HG02678 (cell line): ENCODE measurements around the gene SMARCB1.
A peak's percentile ranks its signal among the peaks of the same experiment; 100 is the strongest.

Source experiments
- ATAC-seq: cut with Tn5 transposase; IDR thresholded peaks from one replicate; pipeline ENCODE4 v1.9.1; 2021; ENCODE audit warnings: mild to moderate bottlenecking, moderate library complexity; ENCODE audit not compliant: unreplicated experiment

SMARCB1 gene

DNA sequence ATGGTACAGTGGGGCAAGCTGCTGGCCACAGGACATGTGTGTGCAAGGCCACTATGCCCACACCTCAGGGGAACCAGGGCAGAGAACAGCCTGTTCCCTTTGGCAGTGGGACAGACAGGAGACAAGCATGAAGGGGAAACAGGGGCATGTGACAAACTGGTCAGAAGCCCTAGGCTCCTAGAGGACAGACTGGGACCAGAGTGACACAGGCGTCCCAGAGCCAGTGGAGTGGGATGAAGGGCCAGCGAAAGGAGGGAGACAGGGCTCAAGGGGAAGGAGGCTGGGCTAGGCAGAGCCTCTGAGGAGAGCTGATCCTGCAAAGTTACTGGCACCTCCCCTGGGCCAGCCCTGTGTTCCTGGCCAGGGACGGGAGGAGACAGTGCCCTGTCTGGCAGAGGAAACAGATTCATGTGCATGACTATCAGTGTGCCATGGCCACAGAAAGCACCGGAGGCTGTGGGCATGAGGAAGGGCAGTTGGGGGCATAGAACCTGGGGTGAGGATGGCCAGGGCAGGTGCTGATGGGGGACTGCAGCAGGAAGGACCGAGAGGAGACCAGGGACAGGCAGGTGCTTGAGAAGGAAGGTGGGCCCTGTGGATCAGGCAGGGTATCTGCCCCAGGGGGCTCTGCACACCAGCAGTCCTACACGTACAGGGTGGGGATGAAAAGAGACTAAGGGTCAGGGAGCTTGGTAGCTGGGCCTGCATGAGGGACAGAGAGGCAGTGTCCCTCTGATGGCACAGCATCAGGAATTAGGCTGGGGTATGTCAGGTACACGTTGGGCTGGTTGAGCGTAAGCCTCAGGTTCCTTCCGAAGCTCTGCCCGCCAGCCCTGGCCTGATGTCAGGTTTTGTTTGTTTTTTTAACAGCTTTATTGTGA is 42.3 kb downstream of the SMARCB1 start:
- no peak for ATAC-seq

DNA sequence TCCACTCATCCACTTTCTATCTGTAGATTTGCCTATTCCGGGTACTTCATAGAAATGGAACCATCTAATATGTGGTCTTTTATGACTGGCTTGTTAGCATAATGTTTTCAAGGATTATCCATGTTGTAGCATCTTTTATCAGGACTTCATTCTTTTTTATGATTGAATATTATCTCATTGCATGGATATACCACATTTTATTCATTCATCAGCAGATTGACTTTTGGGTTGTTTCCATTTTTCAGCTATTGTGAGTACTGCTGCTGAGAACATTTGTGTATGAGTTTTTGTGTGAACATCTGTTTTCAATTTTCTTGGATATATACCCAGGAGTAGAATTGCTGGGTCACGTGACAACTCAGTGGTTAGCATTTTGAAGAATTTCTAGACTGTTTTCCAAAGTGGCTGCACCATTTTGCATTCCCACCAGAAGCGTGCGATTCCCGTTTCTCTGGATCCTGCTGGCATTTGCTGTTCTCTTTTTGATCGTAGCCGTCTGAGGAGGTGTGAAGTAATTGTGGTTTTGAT is 43.1 kb downstream of the SMARCB1 start:
- ATAC-seq = no peak

DNA sequence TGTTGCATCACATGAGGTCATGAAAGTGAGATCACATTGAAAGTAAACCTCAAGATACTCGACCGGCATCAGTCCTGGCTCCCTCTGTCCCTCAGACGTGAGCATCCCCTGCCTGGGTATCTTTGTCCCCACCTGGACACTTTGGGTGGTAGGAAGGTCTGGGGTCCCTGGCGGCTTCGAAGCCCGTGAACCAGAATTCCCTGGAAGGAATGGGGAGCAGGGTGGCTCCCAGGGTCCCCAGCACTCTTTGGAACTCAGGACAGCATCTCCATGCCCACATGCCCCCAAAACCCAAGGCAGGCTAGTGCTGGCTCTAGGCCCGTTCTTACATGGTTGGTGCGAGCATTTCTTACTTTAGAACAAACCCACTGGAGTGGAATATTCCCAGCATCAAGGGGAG is 44.5 kb downstream of the SMARCB1 start:
- no peak for ATAC-seq

DNA sequence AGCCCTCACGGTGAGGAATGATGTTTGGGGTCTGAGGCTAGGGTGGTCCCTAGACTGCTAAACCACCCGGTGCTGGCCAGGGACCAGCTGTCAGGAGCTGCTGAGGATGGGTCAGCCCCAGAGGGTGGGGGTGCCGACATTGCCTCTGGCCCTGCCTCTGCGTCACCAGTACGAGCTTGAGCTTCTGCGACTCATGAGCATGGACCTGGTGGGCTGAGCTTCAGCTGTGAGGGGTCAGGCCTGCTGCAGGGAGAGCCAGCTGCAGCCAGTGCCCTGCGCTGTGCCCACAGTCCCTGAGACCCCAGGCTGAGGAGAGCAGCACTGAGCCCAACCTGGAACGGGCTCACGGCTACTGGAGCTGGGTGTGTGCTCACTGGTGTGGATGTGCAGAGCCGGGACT is 45.0 kb downstream of the SMARCB1 start:
- ATAC-seq = no peak

DNA sequence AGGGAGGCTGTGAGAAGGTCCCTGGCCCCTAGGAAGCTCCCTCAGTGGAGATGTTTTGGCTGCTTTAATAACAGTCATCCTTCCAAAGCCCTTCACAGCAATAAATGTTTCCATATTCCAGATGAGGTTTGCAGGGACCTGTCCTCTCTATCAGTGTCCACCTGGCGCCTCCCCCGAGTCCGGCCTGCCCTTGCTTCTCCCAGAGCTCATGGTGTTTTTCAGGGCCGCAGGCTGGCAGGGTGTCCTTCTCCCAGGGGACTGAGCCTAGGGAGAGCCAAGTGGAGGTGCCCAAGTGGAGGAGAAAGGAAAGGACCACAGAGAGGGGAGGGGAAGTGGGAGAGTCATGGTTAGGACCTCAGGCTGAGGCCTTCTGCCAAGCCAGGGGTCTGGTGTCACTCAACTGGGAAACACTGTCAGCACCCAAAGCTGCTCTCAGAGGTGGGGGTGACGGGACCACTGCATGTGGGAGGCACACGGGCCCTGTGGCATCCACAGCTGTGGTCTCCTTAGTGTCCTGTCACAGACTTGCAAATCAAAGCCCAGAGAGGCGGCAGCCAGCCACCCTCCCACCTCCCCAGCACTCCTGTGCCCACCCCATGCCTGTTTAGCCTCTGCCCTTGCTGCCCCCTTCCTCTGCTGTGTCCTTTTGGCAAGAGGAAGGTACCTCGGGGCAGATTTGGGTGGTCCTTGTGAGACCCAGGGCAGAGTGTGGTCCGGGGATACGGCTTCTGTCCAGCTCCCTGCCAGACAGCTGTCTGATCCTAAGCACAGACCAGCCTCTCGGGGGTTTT is 45.7 kb downstream of the SMARCB1 start:
- no peak for ATAC-seq

DNA sequence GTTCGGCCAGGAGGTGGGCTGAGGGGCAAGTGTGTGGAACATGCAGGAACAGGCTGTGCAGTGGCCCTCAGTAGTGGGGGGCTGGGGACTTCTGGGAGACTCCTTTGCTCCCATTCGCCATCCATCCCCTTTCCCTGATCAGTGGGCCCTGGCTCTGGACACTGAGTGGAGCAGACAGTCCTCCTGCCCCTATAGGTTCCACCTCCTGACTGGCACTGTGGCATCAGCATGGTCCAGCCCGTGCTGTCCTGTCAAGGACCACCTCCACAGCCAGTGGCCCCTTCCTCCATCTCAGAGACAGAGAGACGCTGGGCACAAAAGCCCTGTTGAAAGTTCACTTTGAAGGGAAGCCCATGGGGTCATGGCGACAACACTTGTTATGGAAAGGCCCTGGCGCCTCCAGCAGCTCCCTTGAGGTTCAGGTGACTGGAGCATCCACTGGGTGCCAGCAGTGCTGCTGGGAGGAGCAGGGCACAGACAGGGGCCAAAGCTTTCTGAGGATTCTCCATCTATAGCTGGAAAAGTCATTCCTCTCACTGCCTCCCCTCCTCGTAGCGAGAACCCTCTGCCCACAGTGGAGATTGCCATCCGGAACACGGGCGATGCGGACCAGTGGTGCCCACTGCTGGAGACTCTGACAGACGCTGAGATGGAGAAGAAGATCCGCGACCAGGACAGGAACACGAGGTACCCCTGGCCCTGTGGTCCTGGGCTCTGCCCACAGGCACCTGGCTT is 46.4 kb downstream of the SMARCB1 start:
- ATAC-seq = no peak

DNA sequence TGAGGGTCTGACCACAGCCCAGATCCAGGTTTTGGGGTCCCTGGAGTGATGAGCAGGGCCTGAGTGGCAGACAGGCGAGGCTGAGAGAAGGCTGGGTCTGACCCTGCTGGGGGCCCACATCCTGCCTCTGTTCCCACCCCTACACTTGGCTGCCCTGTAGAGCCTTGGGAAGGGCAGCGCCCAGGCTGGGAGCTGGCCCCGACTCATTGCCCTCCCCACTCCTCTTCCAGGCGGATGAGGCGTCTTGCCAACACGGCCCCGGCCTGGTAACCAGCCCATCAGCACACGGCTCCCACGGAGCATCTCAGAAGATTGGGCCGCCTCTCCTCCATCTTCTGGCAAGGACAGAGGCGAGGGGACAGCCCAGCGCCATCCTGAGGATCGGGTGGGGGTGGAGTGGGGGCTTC is 47.1 kb downstream of the SMARCB1 start:
- ATAC-seq = no peak

DNA sequence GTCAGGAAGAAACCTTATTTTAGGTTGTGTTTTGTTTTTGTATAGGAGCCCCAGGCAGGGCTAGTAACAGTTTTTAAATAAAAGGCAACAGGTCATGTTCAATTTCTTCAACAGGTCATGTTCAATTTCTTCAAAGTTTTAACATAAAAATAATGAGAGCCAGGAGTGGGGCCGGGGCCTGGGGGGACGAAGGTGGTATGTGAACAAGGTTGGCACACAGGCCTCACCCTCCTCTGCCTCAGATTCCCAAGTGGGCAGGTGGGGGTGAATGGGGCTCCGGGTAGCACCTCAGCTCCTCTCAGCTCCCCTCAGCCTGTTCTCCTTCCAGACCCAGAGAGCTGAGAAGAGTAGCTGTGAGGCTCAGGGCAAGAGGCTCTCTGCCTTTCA is 47.6 kb downstream of the SMARCB1 start:
- ATAC-seq = no peak

DNA sequence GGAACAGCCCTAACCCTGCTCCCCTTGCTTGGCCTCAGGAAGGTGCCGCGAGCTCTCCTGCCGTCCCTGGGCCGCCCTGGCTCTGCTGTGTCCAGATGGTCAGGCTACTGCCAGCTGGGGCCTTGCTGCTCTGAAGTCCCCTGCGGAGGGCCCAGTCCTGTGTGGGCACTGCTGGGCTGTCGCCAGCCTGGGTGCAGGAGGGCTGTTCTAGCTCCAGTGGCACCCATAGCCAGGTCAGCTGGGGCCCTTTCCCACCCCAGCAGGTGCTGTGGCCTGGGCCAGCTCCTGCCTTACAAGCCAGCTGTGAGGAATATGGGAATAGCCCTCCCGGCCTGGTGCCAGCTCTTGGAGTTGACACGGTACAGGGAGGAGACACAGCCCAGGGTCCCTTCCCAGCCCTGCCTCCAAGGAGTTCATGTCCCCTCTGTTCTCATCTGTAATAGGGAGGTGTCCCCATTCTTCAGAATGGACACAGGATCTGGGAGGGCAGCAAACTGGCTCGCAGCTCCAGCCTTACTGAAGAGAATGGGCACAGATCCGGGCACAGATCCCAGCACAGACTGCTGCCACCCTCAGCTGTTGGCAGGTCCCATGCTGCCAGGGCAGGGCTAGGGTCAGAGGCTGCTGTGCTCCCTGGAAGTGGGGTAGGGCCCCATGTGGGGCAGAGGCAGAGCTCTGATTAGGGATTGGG is 48.2 kb downstream of the SMARCB1 start:
- no peak for ATAC-seq

DNA sequence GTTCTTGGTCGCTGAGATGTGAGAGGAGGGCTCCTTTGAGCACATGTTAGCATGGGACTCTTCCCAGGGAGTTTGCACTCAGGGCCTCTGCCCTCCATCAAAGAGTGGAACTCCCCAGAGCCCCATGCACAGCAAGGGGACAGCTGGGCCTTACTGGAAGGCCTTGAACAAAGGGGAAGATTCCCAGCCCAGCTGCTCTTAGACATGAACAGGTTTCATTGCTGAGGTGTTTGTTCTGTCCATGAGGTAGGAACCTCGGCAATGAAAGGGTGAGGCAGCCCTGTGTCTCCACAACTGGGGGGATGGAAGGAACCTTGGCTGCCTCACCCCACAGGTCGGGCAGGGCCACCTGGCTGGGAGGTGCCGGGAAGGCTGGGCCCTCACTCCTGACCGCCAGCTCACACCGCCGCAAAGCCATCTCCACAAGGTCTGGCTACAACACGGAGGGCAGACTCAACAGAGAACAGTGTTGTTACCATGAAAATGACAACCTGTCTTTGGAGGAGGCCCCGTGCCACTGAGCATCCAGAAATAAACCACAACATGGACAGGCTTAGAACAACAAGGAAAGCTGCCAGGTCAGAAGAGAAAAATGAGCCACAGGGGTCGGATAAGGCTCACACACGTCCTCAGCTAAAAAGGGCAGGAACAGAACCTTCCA is 48.8 kb downstream of the SMARCB1 start:
- ATAC-seq = no peak

DNA sequence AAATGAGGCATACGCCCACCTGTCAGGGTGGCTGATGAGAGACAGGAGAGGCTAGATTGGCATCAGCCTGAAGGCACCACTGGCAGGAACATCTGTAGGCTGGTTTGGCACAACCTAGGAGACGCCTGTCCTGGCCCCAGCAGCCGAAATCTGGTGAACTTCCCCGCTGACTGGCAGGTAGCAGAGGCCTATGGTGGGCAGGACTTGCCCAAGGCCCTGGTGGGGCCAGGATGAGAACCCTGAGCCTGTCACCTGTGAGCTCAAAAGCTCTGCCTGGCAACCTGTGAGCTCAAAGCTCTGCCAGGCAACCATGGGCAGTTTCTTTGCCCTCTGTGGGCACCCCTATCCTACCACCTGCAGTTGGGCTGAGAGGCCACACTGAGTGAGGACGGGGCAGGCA is 49.5 kb downstream of the SMARCB1 start:
- no peak for ATAC-seq

DNA sequence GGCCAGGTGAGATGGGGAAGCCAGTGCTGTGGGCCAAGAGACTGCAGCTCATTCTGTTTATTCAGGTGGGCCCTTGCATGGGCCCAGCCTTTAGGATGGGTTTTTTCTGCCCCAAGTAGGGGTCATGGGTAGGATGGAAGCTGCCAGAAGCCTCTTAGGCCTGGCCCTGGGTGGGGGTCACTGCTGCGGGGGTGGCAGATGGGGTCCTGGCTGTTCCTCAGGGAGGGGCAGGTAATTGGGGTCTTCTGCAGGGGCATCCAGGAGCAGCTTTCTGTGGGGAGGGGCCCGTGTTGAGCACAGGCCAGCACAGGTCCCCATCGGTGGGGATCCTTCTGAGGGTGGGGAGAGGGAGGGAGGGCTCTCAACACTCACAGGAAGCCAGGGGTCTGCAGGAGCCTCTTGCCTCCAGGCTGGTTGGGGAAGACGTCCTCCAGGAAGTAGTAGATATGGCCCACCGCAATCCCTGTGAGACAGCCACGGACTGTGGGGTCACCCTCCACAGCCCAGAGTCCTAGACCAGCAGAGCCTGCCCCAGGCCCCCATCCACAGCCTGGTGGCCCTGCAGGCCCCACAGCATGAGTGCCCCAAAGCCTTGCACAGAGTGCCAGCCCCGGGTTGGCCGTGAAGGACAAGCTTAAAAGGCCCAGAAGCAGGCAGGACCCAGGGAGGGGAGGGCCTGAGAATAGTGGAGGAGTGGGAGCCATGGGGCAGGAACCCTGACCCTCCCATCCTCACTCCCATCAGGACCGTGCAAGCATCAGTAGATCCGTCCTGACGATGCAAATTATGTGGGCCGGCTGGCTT is 50.1 kb downstream of the SMARCB1 start:
- no peak for ATAC-seq

DNA sequence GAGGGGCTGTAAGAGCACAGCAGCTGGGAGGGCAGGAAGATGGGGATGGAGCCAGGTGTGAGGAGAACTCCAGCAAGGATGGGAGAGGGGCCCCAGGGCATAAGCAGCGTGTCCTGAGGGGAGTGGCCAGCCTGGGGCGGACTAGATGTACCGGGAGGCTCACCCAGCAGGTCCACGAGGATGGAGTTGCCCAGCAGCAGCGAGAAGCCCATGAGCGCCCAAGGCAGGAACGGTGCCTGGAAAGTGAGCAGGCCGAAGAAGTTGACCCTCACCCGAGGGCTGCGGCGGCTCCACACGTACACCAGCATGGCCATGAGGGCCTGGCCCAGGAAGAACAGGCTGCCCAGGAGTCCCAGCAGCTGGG is 50.7 kb downstream of the SMARCB1 start:
- no peak for ATAC-seq

DNA sequence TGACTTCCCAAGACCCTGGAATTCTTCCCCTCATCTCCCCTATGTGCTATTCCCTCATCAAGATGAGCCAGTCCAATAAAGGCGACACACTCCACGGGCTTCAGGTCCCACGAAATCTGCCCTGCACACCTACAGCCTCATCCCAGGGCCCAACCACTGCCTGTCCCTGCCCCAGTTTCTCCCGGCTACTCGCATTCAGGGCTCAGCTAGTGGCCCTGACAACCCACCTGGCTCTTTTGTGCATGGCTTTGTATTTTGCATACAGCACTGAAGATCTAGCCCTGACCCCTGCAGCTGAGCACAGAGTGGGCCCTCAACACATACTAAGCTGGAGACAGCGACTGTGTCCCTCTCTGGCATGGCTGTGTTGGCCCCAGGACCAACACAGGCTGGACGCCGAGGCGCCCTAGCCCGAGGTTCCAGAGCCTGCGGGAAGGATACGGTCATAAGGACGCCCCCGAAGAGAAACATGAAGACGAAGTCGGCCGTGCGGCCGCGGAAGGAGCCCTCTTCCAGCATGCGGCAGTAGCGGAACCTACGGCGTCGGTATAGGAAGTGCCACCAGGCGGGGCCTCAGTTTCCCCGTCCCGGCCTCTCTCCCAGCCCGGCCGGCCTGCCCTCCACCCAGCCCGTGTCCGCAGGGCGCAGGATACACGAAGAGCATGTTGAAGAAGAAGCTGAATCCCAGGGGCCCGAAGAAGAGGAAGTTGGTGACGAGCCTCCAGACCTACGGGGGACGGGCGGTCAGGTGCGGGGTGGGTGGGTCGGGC is 51.3 kb downstream of the SMARCB1 start:
- peak; percentile 3 for ATAC-seq

DNA sequence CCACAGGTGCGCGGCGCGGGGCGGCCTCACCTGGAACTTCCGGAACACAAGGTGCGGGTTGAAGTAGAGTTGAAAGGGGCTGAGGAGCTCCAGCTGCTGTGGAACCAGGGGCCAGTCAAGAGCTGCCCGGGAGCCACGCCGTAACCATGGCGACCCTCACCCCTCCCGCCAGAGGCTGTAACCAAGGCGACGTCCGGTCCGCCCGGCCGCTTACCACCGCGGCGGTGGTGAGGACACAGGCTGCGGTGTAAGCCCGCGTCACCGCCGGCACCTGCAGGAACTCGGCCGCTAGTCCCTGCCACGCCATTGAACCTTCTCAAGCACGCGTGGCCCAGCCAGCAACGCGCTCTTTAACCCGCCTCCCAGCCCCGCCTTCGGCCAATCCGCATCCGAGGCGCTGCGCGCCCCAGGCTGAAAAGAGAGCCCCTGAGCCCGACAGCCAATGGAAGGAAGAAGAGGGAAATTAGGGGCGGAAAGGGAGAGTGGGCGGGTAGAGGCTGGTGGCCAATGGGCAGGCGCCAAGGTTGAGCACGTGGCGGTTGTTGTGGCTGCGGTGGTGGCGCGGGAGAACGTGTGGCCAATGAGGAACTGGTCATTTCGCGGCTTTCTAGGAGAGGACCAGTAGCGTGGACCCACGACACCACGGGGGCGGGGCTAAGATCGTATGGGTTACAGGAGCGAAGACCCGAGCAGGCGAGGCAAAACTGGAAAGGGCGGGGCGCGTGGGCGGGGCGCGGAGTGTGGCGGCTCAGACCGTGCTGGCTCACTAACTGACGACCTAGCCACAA is 52.1 kb downstream of the SMARCB1 start, which contains the start of gene DERL3:
TSS of gene DERL3 (minus strand) at position 326 of the 788 bp plus-strand sequence. CDS start at position 307, 19 bp downstream.
- peak; percentile 87 for ATAC-seq

DNA sequence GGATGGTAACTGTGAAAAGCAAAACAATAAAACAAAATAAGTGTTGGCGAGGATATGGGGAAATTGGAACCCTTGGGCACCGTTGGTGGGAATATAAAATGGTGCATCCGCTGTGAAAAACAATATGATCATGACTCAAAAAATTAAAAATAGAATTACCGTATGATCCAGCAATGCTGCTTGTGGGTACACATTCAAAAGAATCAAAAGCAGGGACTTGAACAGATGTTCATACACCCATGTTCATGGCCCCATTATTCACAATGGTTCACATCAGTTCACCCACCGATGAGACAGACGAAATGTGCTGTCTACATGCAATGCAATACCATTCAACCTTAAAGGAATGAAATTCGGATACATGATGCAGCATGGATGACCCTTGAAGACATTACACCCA is 53.3 kb downstream of the SMARCB1 start:
- ATAC-seq = no peak

DNA sequence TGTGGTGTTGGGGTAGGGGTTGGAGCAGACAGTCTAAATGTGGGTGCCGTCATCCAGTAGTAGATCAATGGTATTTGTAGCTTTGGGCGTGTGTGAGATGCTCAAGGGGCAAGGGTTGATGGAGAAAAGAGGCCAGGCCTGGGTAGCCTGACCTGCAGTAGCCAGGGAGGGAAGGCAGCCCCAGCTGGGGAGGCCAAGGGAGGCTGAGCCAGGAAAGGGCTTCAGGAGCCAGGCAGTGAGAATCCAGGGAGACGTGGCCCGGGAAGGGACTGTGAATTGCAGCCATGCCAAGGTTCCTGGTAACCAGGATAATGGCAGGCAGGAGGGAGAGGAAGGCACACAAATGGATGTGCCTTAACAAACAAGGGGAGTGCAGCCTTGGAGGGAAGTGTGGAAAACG is 54.5 kb downstream of the SMARCB1 start:
- ATAC-seq = no peak
